ENCODE results near the gene RAB11FIP5. TPM values are rescaled to one million over a fixed set of nuclear protein-coding genes. Genes with fewer than 3 reads are reported as not detected.
A peak's percentile ranks its signal among the peaks of the same experiment; 100 is the strongest.

Gene RAB11FIP5
- total RNA-seq, 1 donor from 2014 or later: 41.6 TPM

- no peak for DNase-seq (ENCODE audit: low read depth in 2 of 2)
These were observed 2.3 kb downstream of the RAB11FIP5 start for GRCh38 chr2:73110168-73111072.

- DNase-seq (ENCODE audit: low read depth in 2 of 2): no peak
These were observed 3.1 kb downstream of the RAB11FIP5 start for GRCh38 chr2:73109431-73110167.

- no peak for DNase-seq (ENCODE audit: low read depth in 2 of 2)
These were observed 5.4 kb downstream of the RAB11FIP5 start for GRCh38 chr2:73107211-73107926.

- DNase-seq (ENCODE audit: low read depth in 2 of 2): no peak
These were observed 6.0 kb downstream of the RAB11FIP5 start for GRCh38 chr2:73106791-73107190.

GRCh38 chr2:73105511-73105971 is 7.2 kb downstream of the RAB11FIP5 start:
- no peak for DNase-seq (ENCODE audit: low read depth in 2 of 2)

- no peak for DNase-seq (ENCODE audit: low read depth in 2 of 2)
These were observed 7.8 kb downstream of the RAB11FIP5 start for GRCh38 chr2:73104933-73105332.

GRCh38 chr2:73103018-73103542 is 9.7 kb downstream of the RAB11FIP5 start:
- DNase-seq (ENCODE audit: low read depth in 2 of 2): peak in 1 of 2 donors; percentile 44

GRCh38 chr2:73101626-73102256 is 11.0 kb downstream of the RAB11FIP5 start:
- peak in 1 of 2 donors; percentile 41 for DNase-seq (ENCODE audit: low read depth in 2 of 2)

GRCh38 chr2:73100956-73101355 is 11.8 kb downstream of the RAB11FIP5 start:
- DNase-seq (ENCODE audit: low read depth in 2 of 2): no peak

GRCh38 chr2:73099486-73099885 is 13.3 kb downstream of the RAB11FIP5 start:
- no peak for DNase-seq (ENCODE audit: low read depth in 2 of 2)

GRCh38 chr2:73095910-73096309 is 16.8 kb downstream of the RAB11FIP5 start:
- no peak for DNase-seq (ENCODE audit: low read depth in 2 of 2)

- peak in 1 of 2 donors; percentile 58 for DNase-seq (ENCODE audit: low read depth in 2 of 2)
These were observed 19.0 kb downstream of the RAB11FIP5 start for GRCh38 chr2:73093601-73094218.

- no peak for DNase-seq (ENCODE audit: low read depth in 2 of 2)
These were observed 20.5 kb downstream of the RAB11FIP5 start for GRCh38 chr2:73092146-73092783.

GRCh38 chr2:73091696-73092095 is 21.1 kb downstream of the RAB11FIP5 start:
- DNase-seq (ENCODE audit: low read depth in 2 of 2): no peak

- no peak for DNase-seq (ENCODE audit: low read depth in 2 of 2)
These were observed 21.6 kb downstream of the RAB11FIP5 start for GRCh38 chr2:73091164-73091563.

- DNase-seq (ENCODE audit: low read depth in 2 of 2): peak in 1 of 2 donors; percentile 81
These were observed 23.3 kb downstream of the RAB11FIP5 start for GRCh38 chr2:73089270-73090030.

GRCh38 chr2:73088703-73089102 is 24.0 kb downstream of the RAB11FIP5 start:
- DNase-seq (ENCODE audit: low read depth in 2 of 2): no peak

GRCh38 chr2:73088211-73088610 is 24.5 kb downstream of the RAB11FIP5 start:
- DNase-seq (ENCODE audit: low read depth in 2 of 2): no peak

GRCh38 chr2:73087311-73087710 is 25.4 kb downstream of the RAB11FIP5 start:
- no peak for DNase-seq (ENCODE audit: low read depth in 2 of 2)

Data from dermis microvascular lymphatic vessel endothelial cell (primary cell).